HepG2 (cell line): ENCODE measurements around the gene HINT1. TPM values are rescaled to one million over a fixed set of nuclear protein-coding genes. Genes with fewer than 3 reads are reported as not detected.

Experiments
- ATF6 ChIP-seq: sonication (generic); formaldehyde crosslinking; conservative IDR thresholded peaks from 2 replicates; pipeline ENCODE4 v1.4.0; 2020; ENCODE audit warnings: missing genetic modification reagents
- FIP1L1 ChIP-seq: fragments of 200-400 bp; formaldehyde crosslinking; IDR thresholded peaks from 2 replicates; pipeline ENCODE4 v1.6.1; 2018; ENCODE audit warnings: low read depth, mild to moderate bottlenecking, low read length, moderate library complexity, borderline replicate concordance; ENCODE audit not compliant: insufficient read depth
- KAT2B ChIP-seq: fragments of 150-350 bp; IDR thresholded peaks from 2 replicates; pipeline ENCODE4 v1.6.1; 2014; ENCODE audit warnings: low read depth, low read length, borderline replicate concordance
- MAX ChIP-seq: IDR thresholded peaks from 2 replicates; pipeline ENCODE4 v1.6.1; 2012; ENCODE audit warnings: inconsistent platforms
- NR3C1 ChIP-seq: sonication (generic); formaldehyde crosslinking; IDR thresholded peaks from 2 replicates; pipeline ENCODE4 v1.4.0; 2020; ENCODE audit warnings: missing genetic modification reagents
- RERE ChIP-seq: IDR thresholded peaks from 2 replicates; pipeline ENCODE4 v1.6.1; 2016; ENCODE audit warnings: low read depth, missing genetic modification reagents, missing compliant biosample characterization
- REXO4 ChIP-seq: sonication (generic); formaldehyde crosslinking; IDR thresholded peaks from 2 replicates; pipeline ENCODE4 v1.8.0; 2022; ENCODE audit warnings: missing genetic modification reagents, mild to moderate bottlenecking, borderline replicate concordance
- TBX2 ChIP-seq: sonication (generic); formaldehyde crosslinking; IDR thresholded peaks from 2 replicates; pipeline ENCODE4 v1.5.0; 2020; ENCODE audit warnings: missing genetic modification reagents, mild to moderate bottlenecking, borderline replicate concordance
- ZNF12 ChIP-seq: sonication (generic); formaldehyde crosslinking; IDR thresholded peaks from 2 replicates; pipeline ENCODE4 v1.5.0; 2020; ENCODE audit warnings: missing genetic modification reagents
- ZNF331 ChIP-seq: sonication (generic); formaldehyde crosslinking; IDR thresholded peaks from 2 replicates; pipeline ENCODE4 v1.4.0; 2020; ENCODE audit warnings: missing genetic modification reagents
- ZNF562 ChIP-seq: sonication (generic); formaldehyde crosslinking; IDR thresholded peaks from 2 replicates; pipeline ENCODE4 v1.8.0; 2022; ENCODE audit warnings: missing genetic modification reagents, borderline replicate concordance
- ZNF567 ChIP-seq: sonication (generic); formaldehyde crosslinking; IDR thresholded peaks from 2 replicates; pipeline ENCODE4 v1.8.1; 2023; ENCODE audit warnings: mild to moderate bottlenecking, missing genetic modification reagents, borderline replicate concordance
- ZNF644 ChIP-seq: IDR thresholded peaks from 2 replicates; pipeline ENCODE4 v1.6.1; 2016; ENCODE audit warnings: low read depth
- ZNF672 ChIP-seq: sonication (generic); formaldehyde crosslinking; IDR thresholded peaks from 2 replicates; pipeline ENCODE4 v1.8.1; 2022; ENCODE audit warnings: missing genetic modification reagents
- ZNF720 ChIP-seq: sonication (generic); formaldehyde crosslinking; IDR thresholded peaks from 2 replicates; pipeline ENCODE4 v1.4.0; 2020; ENCODE audit warnings: missing genetic modification reagents
- polyA plus RNA-seq, 8 experiments: library from polyadenylated mRNA; depleted of rRNA in 3 of 8; stranded (reverse) in 7 of 8; unstranded in 1 of 8; fragments of >200 nt; fragmentation: Illumina TruSeq in 4 of 8; extraction: Trizol in 4 of 8; gene quantifications; 2 replicates each; pipeline versions ENCODE4 v1.2.1 to v1.2.3, GENCODE V29; 2011 to 2016; ENCODE audit warnings: low read depth in 4 of 8, missing spikeins in 1 of 8, mixed read lengths in 1 of 8; ENCODE audit not compliant: insufficient read depth in 1 of 8
- total RNA-seq, 5 experiments: library from RNA; depleted of rRNA; stranded (reverse); fragments of >200 nt; fragmentation: Illumina TruSeq; extraction: Trizol; gene quantifications; 2 replicates each; pipeline ENCODE4 v1.2.3, GENCODE V29; 2016; ENCODE audit warnings: low read depth in 1 of 5
- TF ChIP-seq, protein P1 (sequence below): sonication (generic); formaldehyde crosslinking; IDR thresholded peaks from 2 replicates; pipeline ENCODE4 v1.4.0; 2020; ENCODE audit warnings: missing genetic modification reagents, borderline replicate concordance
- TF ChIP-seq, protein P2 (sequence below): sonication (generic); formaldehyde crosslinking; IDR thresholded peaks from 2 replicates; pipeline ENCODE4 v1.4.0; 2020; ENCODE audit warnings: missing genetic modification reagents, low read depth, mild to moderate bottlenecking, borderline replicate concordance

HINT1 gene
- total and polyA plus RNA-seq, 2 of the 13 experiments (the other 11 are each of a cell fraction or from before 2014, with no cell fraction given) = 428 to 997 TPM

DNA sequence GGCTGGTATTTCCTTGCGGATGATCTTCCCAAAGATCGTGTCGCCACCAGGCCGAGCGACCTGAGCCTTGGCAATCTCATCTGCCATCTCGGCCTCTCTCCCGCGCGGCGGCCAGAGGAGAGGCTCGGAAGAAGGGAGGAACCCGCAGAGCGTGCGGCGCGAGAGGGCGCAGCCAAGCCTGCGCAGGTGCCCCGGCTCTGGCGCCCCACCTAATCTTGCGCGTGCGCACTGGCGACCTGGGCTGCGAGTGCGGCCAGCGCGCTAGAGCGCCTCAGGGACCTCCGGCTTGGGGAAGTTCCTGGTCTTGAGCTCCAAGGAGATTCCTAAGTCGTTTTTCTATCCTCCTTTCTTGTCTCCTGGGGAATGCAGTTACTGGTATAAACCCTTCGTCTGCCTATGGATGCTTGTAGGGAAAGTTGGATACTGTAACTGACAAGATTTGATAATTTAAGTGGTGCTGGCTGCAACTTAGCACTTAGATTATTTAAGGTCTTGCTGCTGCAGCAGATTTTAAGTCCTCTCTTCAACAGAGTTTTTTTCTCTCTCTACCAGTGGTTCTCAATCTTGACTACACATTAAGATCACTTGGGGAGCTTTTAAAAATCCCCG, at the start of gene HINT1 (continued):
- TF ChIP-seq, protein P1, sequence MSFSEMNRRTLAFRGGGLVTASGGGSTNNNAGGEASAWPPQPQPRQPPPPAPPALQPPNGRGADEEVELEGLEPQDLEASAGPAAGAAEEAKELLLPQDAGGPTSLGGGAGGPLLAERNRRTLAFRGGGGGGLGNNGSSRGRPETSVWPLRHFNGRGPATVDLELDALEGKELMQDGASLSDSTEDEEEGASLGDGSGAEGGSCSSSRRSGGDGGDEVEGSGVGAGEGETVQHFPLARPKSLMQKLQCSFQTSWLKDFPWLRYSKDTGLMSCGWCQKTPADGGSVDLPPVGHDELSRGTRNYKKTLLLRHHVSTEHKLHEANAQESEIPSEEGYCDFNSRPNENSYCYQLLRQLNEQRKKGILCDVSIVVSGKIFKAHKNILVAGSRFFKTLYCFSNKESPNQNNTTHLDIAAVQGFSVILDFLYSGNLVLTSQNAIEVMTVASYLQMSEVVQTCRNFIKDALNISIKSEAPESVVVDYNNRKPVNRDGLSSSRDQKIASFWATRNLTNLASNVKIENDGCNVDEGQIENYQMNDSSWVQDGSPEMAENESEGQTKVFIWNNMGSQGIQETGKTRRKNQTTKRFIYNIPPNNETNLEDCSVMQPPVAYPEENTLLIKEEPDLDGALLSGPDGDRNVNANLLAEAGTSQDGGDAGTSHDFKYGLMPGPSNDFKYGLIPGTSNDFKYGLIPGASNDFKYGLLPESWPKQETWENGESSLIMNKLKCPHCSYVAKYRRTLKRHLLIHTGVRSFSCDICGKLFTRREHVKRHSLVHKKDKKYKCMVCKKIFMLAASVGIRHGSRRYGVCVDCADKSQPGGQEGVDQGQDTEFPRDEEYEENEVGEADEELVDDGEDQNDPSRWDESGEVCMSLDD (CRISPR knock-in tag) = peak; percentile 21; the same call in 1 of the 2 replicates
- TF ChIP-seq REXO4 (no peak; the same call in 1 of the 2 replicates), ZNF644 (CRISPR knock-in tag) (no peak), KAT2B (no peak), NR3C1 (CRISPR knock-in tag) (no peak), TBX2 (CRISPR knock-in tag) (0 out of 2 replicates have a peak, but pooled peaks have one; percentile 18), ZNF562 (CRISPR knock-in tag) (no peak), MAX (peak; percentile 77), ZNF720 (CRISPR knock-in tag) (no peak), RERE (CRISPR knock-in tag) (no peak), ZNF567 (CRISPR knock-in tag) (no peak), ZNF331 (CRISPR knock-in tag) (no peak), ZNF12 (CRISPR knock-in tag) (peak; percentile 74), FIP1L1 (peak; percentile 96; the same call in 1 of the 2 replicates), ZNF672 (CRISPR knock-in tag) (no peak), ATF6 (CRISPR knock-in tag) (no peak)
- TF ChIP-seq, protein P2, sequence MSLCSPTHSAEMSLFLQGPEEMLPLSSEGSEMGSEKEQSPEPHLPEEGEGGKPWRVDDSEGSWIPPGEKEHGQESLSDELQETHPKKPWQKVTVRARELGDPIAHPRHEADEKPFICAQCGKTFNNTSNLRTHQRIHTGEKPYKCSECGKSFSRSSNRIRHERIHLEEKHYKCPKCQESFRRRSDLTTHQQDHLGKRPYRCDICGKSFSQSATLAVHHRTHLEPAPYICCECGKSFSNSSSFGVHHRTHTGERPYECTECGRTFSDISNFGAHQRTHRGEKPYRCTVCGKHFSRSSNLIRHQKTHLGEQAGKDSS = 0 out of 2 replicates have a peak, but pooled peaks have one; percentile 44
